Measurements from ENCODE around the gene EXOC6B.

EXOC6B gene

DNA sequence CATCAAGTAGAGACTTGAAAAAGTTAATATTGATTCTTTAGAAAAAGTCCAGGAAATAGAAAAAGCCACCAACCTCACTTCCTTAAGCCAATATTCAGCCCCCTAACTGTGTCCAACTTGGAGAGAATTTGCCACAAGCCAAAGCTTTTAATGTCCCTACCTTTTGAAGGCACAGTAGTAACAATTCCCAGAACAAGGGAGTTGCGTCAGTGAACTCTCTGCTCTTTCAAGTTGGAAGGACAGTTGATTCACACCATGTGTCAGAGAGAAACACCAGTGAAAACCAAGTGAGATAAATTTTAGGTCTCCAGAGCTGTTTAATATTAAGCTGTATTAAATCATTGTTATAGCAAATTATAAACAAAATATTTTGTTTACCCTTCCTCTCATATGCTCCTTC, 66.1 kb downstream of the EXOC6B start:
- no peaks in the 10 kb centered on the region for H3K4me1 ChIP-seq (ENCODE audit: control insufficient read depth, insufficient read depth, low read length)
- no peak overlapping the region for H3K4me3 ChIP-seq (ENCODE audit: low read length in 2 of 2)
- no peak overlapping the region for H3K9ac ChIP-seq (ENCODE audit: low read length in 2 of 2)
- H3K27me3 ChIP-seq (ENCODE audit: control insufficient read depth in 1 of 2, insufficient read depth in 2 of 2, low read length in 2 of 2) = no peaks in the 10 kb centered on the region
- no peaks in the 10 kb centered on the region for H3K36me3 ChIP-seq (ENCODE audit: control insufficient read depth in 2 of 2, insufficient read depth in 2 of 2, low read length in 2 of 2)
- no peak overlapping the region for H3K27ac ChIP-seq (ENCODE audit: low read length)
- peaks cover 0 to 5% of the 10 kb centered on the region in 2 donors for H3K9me3 ChIP-seq (ENCODE audit: control insufficient read depth in 2 of 2, low read length in 2 of 2)

DNA sequence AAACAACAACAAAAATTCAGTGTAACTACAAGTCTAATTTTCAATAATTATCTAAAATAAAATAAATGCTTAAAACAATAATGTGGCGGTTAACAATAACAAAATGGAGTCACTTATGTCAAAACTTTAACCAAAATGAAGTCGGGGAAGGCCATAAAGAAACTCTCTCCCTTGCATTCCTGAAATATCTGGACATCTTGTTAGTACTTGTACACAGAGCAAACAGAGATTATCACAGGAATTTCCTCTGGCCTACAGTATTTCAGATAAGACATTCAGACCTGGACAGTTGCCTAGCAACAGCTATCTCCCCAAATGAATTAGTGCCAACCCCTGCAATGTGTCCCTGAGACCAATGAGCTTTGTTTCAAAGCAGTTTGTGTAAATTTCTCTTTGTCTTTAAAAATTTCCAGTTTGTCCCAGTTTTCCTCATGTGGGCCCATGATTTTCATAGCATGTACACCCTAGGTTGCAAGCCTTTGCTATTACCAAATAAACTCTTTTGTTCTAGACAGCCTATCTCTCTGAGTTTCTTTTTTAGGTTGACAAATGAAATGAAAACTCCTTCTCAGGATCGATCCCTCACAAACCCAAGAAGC, 68.6 kb downstream of the EXOC6B start:
- Histone ChIP-seq H3K27ac (ENCODE audit: low read length) (no peak overlapping the region), H3K9ac (ENCODE audit: low read length in 2 of 2) (no peak overlapping the region), H3K4me1 (ENCODE audit: control insufficient read depth, insufficient read depth, low read length) (no peaks in the 10 kb centered on the region), H3K36me3 (ENCODE audit: control insufficient read depth in 2 of 2, insufficient read depth in 2 of 2, low read length in 2 of 2) (no peaks in the 10 kb centered on the region), H3K9me3 (ENCODE audit: control insufficient read depth in 2 of 2, low read length in 2 of 2) (peaks cover 0 to 3% of the 10 kb centered on the region in 2 donors), H3K27me3 (ENCODE audit: control insufficient read depth in 1 of 2, insufficient read depth in 2 of 2, low read length in 2 of 2) (no peaks in the 10 kb centered on the region), H3K4me3 (ENCODE audit: low read length in 2 of 2) (no peak overlapping the region)

DNA sequence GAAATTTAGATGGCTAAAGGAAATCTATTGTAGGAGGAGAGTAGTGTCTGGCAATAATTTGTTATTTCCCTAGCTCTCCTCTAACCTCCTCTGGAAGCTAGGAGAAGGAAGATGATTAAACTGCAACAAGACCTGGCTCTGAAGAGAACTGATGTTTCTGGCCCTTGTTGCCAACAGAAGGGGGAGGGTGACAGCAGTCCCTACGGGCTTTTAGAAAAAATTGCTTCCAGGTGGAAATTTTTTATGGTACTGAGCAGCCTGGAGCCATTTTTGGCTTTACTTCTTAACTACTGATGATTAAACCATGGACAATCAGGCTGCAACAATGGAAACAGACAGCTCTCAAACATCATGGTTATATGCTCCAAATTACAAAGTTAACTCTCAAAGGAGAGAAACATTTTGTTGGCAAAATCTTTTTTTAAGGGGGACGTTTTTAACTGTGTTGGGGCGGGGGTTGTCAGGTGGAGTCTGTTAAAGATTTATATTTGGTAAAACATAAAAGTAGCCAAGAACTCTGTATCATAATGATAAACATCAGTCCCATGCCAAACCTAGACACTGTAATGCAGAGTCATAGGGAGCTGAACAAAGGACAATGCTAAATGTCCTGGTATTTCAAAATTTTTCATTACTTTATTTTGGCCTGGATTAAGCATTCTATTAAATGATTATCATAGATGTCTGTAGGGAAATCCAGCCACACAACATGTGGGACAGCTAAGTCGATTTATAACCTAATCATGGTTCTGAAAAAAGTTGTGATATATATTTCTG, 70.0 kb downstream of the EXOC6B start:
- H3K9ac ChIP-seq (ENCODE audit: low read length in 2 of 2) = no peak overlapping the region
- no peaks in the 10 kb centered on the region for H3K36me3 ChIP-seq (ENCODE audit: control insufficient read depth in 2 of 2, insufficient read depth in 2 of 2, low read length in 2 of 2)
- no peaks in the 10 kb centered on the region for H3K27me3 ChIP-seq (ENCODE audit: control insufficient read depth in 1 of 2, insufficient read depth in 2 of 2, low read length in 2 of 2)
- no peaks in the 10 kb centered on the region for H3K9me3 ChIP-seq (ENCODE audit: control insufficient read depth in 2 of 2, low read length in 2 of 2)
- no peaks in the 10 kb centered on the region for H3K4me1 ChIP-seq (ENCODE audit: control insufficient read depth, insufficient read depth, low read length)
- H3K27ac ChIP-seq (ENCODE audit: low read length) = no peak overlapping the region
- no peak overlapping the region for H3K4me3 ChIP-seq (ENCODE audit: low read length in 2 of 2)

DNA sequence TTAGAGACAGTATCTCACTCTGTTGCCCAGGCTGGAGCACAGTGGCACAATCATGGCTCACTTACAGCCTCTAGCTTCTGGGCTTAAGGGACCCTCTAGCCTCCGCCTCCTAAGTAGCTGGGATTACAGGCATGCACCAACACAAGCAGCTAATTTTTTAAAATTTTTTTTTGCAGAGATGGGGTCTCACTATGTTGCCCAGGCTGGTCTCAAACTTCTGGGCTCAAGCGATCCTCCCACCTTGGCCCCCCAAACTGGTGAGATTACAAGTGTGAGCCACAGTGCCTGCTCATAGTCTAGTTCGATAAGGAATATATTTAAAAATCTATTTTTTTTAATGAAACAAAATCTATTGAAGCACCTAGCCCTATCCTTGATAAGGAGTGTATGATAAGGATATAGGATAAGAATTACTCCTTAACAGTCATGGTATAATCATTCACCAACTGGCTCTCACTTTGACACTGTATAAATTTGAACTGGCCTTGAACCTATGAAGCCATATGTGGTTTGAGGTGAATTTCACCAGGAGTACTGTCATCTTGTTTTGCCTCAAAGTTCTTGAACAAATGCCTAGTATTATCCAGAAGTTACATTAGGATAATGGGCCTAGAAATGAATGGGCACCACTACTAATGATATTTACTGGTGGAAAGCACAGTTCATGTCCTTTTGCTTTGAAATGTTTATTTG, 71.1 kb downstream of the EXOC6B start:
- Histone ChIP-seq H3K36me3 (ENCODE audit: control insufficient read depth in 2 of 2, insufficient read depth in 2 of 2, low read length in 2 of 2) (no peaks in the 10 kb centered on the region), H3K9me3 (ENCODE audit: control insufficient read depth in 2 of 2, low read length in 2 of 2) (no peaks in the 10 kb centered on the region), H3K9ac (ENCODE audit: low read length in 2 of 2) (no peak overlapping the region), H3K27ac (ENCODE audit: low read length) (no peak overlapping the region), H3K4me1 (ENCODE audit: control insufficient read depth, insufficient read depth, low read length) (no peaks in the 10 kb centered on the region), H3K27me3 (ENCODE audit: control insufficient read depth in 1 of 2, insufficient read depth in 2 of 2, low read length in 2 of 2) (no peaks in the 10 kb centered on the region), H3K4me3 (ENCODE audit: low read length in 2 of 2) (no peak overlapping the region)

DNA sequence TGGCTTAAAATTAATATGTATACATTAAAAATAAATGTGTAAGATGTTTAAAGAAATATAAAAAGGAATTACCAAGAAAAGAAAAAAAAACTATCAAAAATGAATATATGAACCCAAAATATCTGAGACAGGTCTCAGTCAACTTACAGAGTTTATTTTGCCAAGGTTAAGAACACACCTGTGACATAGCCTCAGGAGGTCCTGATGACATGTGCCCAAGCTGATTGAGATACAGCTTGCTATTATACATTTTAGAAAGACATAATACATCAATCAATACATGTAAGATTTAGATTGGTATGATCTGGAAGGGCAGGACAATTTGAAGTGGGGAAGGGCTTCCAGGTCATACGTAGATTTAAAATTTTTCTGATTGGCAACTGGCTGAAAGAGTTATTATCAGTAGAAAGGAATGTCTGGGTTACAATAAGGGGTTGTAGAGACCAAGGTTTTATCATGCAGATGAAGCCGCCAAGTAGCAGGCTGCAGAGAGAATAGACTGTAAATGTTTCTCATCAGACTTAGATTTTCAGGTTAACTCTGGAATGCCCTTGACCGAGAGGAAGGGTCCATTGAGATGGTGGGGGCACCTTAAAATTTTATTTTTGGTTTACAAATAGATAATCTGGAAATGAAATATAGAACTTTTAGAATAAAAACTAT, 74.7 kb downstream of the EXOC6B start:
- no peaks in the 10 kb centered on the region for H3K9me3 ChIP-seq (ENCODE audit: control insufficient read depth in 2 of 2, low read length in 2 of 2)
- H3K36me3 ChIP-seq (ENCODE audit: control insufficient read depth in 2 of 2, insufficient read depth in 2 of 2, low read length in 2 of 2) = no peaks in the 10 kb centered on the region
- no peak overlapping the region for H3K4me3 ChIP-seq (ENCODE audit: low read length in 2 of 2)
- no peaks in the 10 kb centered on the region for H3K27me3 ChIP-seq (ENCODE audit: control insufficient read depth in 1 of 2, insufficient read depth in 2 of 2, low read length in 2 of 2)
- H3K27ac ChIP-seq (ENCODE audit: low read length) = no peak overlapping the region
- no peak overlapping the region for H3K9ac ChIP-seq (ENCODE audit: low read length in 2 of 2)
- H3K4me1 ChIP-seq (ENCODE audit: control insufficient read depth, insufficient read depth, low read length) = no peaks in the 10 kb centered on the region

DNA sequence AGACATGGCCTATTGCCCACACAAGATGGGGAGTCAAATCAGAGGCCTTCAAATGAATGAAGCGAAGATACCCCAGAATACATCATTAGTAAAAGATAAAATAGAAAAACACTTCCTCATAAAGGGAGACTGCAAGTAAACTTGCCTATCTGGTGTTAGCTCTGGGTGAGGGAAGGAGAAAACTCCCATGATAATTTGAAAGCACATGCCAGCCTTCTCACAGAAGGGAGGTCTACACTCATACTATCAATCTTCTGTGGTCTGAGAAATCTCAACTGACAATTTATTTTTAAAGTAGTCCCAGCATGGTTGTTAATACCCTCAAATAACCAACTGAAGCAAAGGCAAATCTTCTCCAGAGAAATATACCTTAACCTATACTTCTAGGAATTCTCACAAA, 75.4 kb downstream of the EXOC6B start:
- Histone ChIP-seq H3K4me3 (ENCODE audit: low read length in 2 of 2) (no peak overlapping the region), H3K27me3 (ENCODE audit: control insufficient read depth in 1 of 2, insufficient read depth in 2 of 2, low read length in 2 of 2) (no peaks in the 10 kb centered on the region), H3K36me3 (ENCODE audit: control insufficient read depth in 2 of 2, insufficient read depth in 2 of 2, low read length in 2 of 2) (no peaks in the 10 kb centered on the region), H3K27ac (ENCODE audit: low read length) (no peak overlapping the region), H3K9me3 (ENCODE audit: control insufficient read depth in 2 of 2, low read length in 2 of 2) (no peaks in the 10 kb centered on the region), H3K9ac (ENCODE audit: low read length in 2 of 2) (no peak overlapping the region), H3K4me1 (ENCODE audit: control insufficient read depth, insufficient read depth, low read length) (no peaks in the 10 kb centered on the region)

DNA sequence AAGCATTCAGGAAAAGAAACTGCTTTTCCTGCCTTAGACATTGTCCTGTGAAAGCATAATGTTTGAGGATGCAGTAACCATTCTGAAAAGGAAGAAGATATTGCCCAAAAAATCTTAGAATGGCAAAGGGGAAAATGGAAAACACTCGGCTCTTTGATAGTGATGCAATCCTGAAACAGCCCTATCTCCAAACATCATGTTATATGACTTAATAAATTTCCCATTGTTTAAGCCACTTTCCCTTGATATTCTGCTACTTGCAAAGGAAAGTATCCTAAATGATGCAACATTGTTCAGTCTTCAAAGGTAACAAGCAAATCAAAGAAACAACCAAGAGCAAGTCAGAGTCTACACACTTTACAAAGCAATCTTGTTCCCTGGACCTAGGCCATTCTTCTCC, 78.5 kb downstream of the EXOC6B start:
- Histone ChIP-seq H3K4me3 (ENCODE audit: low read length in 2 of 2) (no peak overlapping the region), H3K9me3 (ENCODE audit: control insufficient read depth in 2 of 2, low read length in 2 of 2) (no peaks in the 10 kb centered on the region), H3K27me3 (ENCODE audit: control insufficient read depth in 1 of 2, insufficient read depth in 2 of 2, low read length in 2 of 2) (no peaks in the 10 kb centered on the region), H3K36me3 (ENCODE audit: control insufficient read depth in 2 of 2, insufficient read depth in 2 of 2, low read length in 2 of 2) (no peaks in the 10 kb centered on the region), H3K4me1 (ENCODE audit: control insufficient read depth, insufficient read depth, low read length) (no peaks in the 10 kb centered on the region), H3K9ac (ENCODE audit: low read length in 2 of 2) (no peak overlapping the region), H3K27ac (ENCODE audit: low read length) (no peak overlapping the region)

DNA sequence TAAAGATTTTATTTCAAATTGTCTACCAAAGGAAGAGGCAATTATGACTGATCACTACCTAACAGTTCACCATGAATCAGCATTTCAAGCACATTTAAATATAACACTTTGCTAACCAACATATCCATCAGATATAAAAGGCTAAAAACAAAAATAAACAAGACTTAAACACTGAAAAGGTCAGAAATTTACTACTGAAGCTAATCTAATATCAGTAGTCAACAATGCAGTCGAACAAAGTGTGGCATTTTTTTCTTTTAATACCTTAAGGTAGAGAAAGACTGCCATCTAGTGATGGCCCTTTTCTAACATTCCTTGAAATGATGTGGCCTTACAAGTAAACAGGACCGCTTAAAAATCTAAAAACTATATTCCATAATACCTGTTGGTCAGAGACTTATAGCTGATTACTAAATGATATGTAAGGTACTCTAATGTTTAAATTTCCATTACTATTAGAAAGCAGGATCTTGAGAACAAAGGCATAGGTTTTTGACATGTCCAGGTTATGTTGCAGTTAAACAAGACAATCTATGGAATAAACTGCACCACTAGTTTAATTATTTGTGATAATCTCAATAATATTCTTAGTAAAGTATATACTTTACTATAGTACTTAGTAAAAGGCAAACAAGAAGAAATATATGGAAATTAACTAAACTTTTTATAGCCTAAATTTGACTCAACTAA, 80.0 kb downstream of the EXOC6B start:
- Histone ChIP-seq H3K27ac (ENCODE audit: low read length) (no peak overlapping the region), H3K4me3 (ENCODE audit: low read length in 2 of 2) (no peak overlapping the region)

DNA sequence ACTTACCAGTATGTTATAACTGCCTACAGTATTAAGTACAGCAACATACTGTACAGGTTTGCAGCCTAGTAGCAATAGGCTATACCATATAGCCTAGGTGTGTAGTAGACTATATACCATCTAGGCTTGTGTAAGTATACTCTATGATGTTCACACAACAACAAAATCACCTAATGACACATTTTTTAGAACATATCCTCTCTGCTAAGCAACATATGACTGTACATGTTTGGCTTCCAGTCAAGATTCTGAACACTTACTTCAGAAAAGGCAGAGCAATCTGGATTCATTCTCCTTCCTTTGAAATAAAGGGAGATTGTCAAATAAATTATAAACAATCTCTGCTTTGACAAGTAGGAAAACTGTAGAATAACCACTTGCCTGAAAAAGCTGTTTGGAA, 81.8 kb downstream of the EXOC6B start:
- no peak overlapping the region for H3K4me3 ChIP-seq (ENCODE audit: low read length in 2 of 2)
- H3K27ac ChIP-seq (ENCODE audit: low read length) = no peak overlapping the region
- H3K4me1 ChIP-seq (ENCODE audit: control insufficient read depth, insufficient read depth, low read length) = no peaks in the 10 kb centered on the region
- no peaks in the 10 kb centered on the region for H3K36me3 ChIP-seq (ENCODE audit: control insufficient read depth in 2 of 2, insufficient read depth in 2 of 2, low read length in 2 of 2)
- no peaks in the 10 kb centered on the region for H3K27me3 ChIP-seq (ENCODE audit: control insufficient read depth in 1 of 2, insufficient read depth in 2 of 2, low read length in 2 of 2)
- H3K9me3 ChIP-seq (ENCODE audit: control insufficient read depth in 2 of 2, low read length in 2 of 2) = no peaks in the 10 kb centered on the region
- H3K9ac ChIP-seq (ENCODE audit: low read length in 2 of 2) = no peak overlapping the region

More for the DNA sequence above, 80.0 kb downstream of the EXOC6B start:
- H3K4me1 ChIP-seq (ENCODE audit: control insufficient read depth, insufficient read depth, low read length) = no peaks in the 10 kb centered on the region
- no peaks in the 10 kb centered on the region for H3K36me3 ChIP-seq (ENCODE audit: control insufficient read depth in 2 of 2, insufficient read depth in 2 of 2, low read length in 2 of 2)
- no peaks in the 10 kb centered on the region for H3K27me3 ChIP-seq (ENCODE audit: control insufficient read depth in 1 of 2, insufficient read depth in 2 of 2, low read length in 2 of 2)
- H3K9me3 ChIP-seq (ENCODE audit: control insufficient read depth in 2 of 2, low read length in 2 of 2) = no peaks in the 10 kb centered on the region
- H3K9ac ChIP-seq (ENCODE audit: low read length in 2 of 2) = no peak overlapping the region

DNA sequence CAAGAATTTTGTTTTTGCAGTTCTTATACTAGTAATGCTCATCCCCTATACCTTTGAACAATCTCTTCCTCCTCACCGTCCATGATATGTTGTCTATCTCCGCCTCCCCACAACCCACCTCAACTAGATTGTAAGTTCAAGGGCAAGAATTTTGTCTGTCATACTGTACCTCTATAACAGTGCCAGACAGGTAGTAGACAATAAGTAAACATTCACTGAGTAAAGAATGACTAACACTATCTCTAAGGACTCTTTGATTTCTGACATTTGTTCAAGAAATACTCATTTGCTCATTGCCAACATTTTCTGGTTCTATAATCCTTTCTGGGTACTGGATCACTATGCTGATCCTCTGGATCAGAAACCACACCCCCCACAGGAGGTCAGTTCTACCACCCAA, 82.4 kb downstream of the EXOC6B start:
- H3K4me3 ChIP-seq (ENCODE audit: low read length in 2 of 2) = no peak overlapping the region
- no peaks in the 10 kb centered on the region for H3K4me1 ChIP-seq (ENCODE audit: control insufficient read depth, insufficient read depth, low read length)
- no peaks in the 10 kb centered on the region for H3K27me3 ChIP-seq (ENCODE audit: control insufficient read depth in 1 of 2, insufficient read depth in 2 of 2, low read length in 2 of 2)
- H3K9ac ChIP-seq (ENCODE audit: low read length in 2 of 2) = no peak overlapping the region
- no peak overlapping the region for H3K27ac ChIP-seq (ENCODE audit: low read length)
- no peaks in the 10 kb centered on the region for H3K9me3 ChIP-seq (ENCODE audit: control insufficient read depth in 2 of 2, low read length in 2 of 2)
- H3K36me3 ChIP-seq (ENCODE audit: control insufficient read depth in 2 of 2, insufficient read depth in 2 of 2, low read length in 2 of 2) = no peaks in the 10 kb centered on the region

Measured in stomach smooth muscle (tissue), 2 donors.